ACC112 (cell line): ENCODE data around the gene LTC4S.

Source experiments
- H2AFZ ChIP-seq: fragments of 200-600 bp; sonication (generic); one replicate; pipeline ENCODE4 v1.6.0; 2017; ENCODE audit warnings: antibody characterized with exemption, low read length; ENCODE audit not compliant: unreplicated experiment
- H3K27ac ChIP-seq: fragments of 200-600 bp; sonication (generic); 2 replicates; pipeline ENCODE4 v1.5.1; 2014; ENCODE audit warnings: low read depth, mild to moderate bottlenecking, antibody characterized with exemption, low read length, moderate library complexity
- H3K27me3 ChIP-seq: fragments of 200-600 bp; sonication (generic); 2 replicates; pipeline ENCODE4 v1.6.1; 2014; ENCODE audit warnings: mild to moderate bottlenecking, antibody characterized with exemption, low read length, moderate library complexity, mixed read lengths; ENCODE audit not compliant: insufficient read depth
- H3K36me3 ChIP-seq: fragments of 200-600 bp; sonication (generic); 2 replicates; pipeline ENCODE4 v1.6.1; 2016; ENCODE audit warnings: mild to moderate bottlenecking, antibody characterized with exemption, low read length, moderate library complexity, mixed read lengths; ENCODE audit not compliant: insufficient read depth
- H3K4me1 ChIP-seq: fragments of 200-600 bp; sonication (generic); one replicate; pipeline ENCODE4 v1.6.1; 2016; ENCODE audit warnings: low read length, mixed read lengths; ENCODE audit not compliant: insufficient read depth, unreplicated experiment, control insufficient read depth
- H3K4me3 ChIP-seq: fragments of 200-600 bp; sonication (generic); 2 replicates; pipeline ENCODE4 v1.5.1; 2014; ENCODE audit warnings: mild to moderate bottlenecking, low read depth, low read length
- H3K79me2 ChIP-seq: fragments of 200-600 bp; sonication (generic); one replicate; pipeline ENCODE4 v1.6.0; 2016; ENCODE audit warnings: low read length; ENCODE audit not compliant: control insufficient read depth, unreplicated experiment, insufficient read depth

LTC4S gene

GRCh38 chr5:179769796-179770195 is 24.0 kb upstream of the LTC4S start:
- Histone ChIP-seq H3K4me1 (peaks cover 21% of the 10 kb centered on the region), H2AFZ (no peak overlapping the region), H3K79me2 (peaks cover 30% of the 10 kb centered on the region), H3K36me3 (peaks cover 25% of the 10 kb centered on the region; the same call in 1 of the 2 replicates), H3K27me3 (no peaks in the 10 kb centered on the region), H3K27ac (no peak overlapping the region), H3K4me3 (no peak overlapping the region)

GRCh38 chr5:179771311-179771895 is 22.4 kb upstream of the LTC4S start:
- Histone ChIP-seq H3K4me3 (no peak overlapping the region), H3K27ac (no peak overlapping the region), H3K27me3 (no peaks in the 10 kb centered on the region), H3K36me3 (peaks cover 32% of the 10 kb centered on the region; the same call in 1 of the 2 replicates), H3K4me1 (peaks cover 6% of the 10 kb centered on the region), H2AFZ (no peak overlapping the region), H3K79me2 (peaks cover 23% of the 10 kb centered on the region)

DNA sequence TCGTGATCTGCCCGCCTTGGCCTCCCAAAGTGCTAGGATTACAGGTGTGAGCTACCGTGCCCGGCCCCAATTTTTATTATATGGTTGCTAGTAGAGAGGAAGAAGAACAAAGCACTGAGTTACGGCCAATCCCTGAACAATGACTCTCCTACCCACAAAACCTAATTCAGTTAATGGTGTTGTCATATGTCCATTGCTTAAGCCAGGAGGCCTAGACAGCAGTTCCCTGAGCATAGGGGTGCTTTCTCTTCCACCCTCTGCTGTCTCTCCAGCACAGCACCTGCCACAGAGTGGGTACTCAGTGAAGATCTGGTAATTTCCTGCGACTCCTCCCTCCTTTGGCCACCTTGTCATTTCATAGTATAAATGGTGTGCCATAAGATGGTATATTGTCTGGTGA is 21.4 kb upstream of the LTC4S start:
- Histone ChIP-seq H3K27me3 (no peaks in the 10 kb centered on the region), H2AFZ (no peak overlapping the region), H3K79me2 (peaks cover 14% of the 10 kb centered on the region), H3K4me3 (no peak overlapping the region), H3K36me3 (peaks cover 34% of the 10 kb centered on the region; the same call in 1 of the 2 replicates), H3K27ac (no peak overlapping the region), H3K4me1 (no peaks in the 10 kb centered on the region)

GRCh38 chr5:179773686-179774040 is 20.1 kb upstream of the LTC4S start:
- no peaks in the 10 kb centered on the region for H3K4me1 ChIP-seq

GRCh38 chr5:179774442-179774841 is 19.3 kb upstream of the LTC4S start:
- H3K27me3 ChIP-seq: no peaks in the 10 kb centered on the region
- H3K27ac ChIP-seq: no peak overlapping the region
- no peak overlapping the region for H2AFZ ChIP-seq
- H3K4me3 ChIP-seq: no peak overlapping the region
- H3K4me1 ChIP-seq: no peaks in the 10 kb centered on the region
- no peaks in the 10 kb centered on the region for H3K79me2 ChIP-seq
- peaks cover 38% of the 10 kb centered on the region; the same call in 1 of the 2 replicates for H3K36me3 ChIP-seq

More at GRCh38 chr5:179773686-179774040, 20.1 kb upstream of the LTC4S start:
- Histone ChIP-seq H3K36me3 (peaks cover 38% of the 10 kb centered on the region; the same call in 1 of the 2 replicates), H2AFZ (no peak overlapping the region), H3K27me3 (no peaks in the 10 kb centered on the region), H3K4me3 (no peak overlapping the region), H3K79me2 (peaks cover 7% of the 10 kb centered on the region), H3K27ac (no peak overlapping the region)

DNA sequence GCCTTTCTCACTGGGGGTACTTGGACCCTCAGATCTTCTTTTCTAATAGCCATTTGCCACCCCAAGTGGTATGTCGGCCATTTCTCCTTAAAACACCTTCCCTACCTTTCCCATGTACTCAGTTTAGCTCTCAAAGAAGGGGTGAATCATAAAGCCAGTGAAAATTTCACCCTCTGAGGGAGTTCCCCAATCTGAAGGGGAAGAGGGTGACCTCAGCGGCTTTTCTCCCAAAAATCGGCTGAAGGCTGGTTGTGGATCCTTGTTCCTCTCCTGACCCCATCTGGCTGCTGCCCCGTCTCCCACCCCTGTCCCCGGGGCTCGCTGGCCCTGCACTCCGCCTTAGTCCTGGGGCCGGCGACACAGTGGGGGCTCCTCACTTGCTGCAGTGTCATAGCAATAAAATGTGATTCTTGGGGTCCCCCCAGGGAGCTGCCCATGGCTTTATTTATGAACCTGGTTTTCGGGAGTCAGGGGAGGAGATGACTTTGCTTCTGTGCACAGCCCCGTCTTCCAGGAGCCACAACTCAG is 17.3 kb upstream of the LTC4S start:
- Histone ChIP-seq H3K4me1 (no peaks in the 10 kb centered on the region), H3K4me3 (no peak overlapping the region), H3K27ac (no peak overlapping the region), H3K79me2 (no peaks in the 10 kb centered on the region), H2AFZ (no peak overlapping the region), H3K36me3 (peaks cover 26% of the 10 kb centered on the region; the same call in 1 of the 2 replicates), H3K27me3 (no peaks in the 10 kb centered on the region)

DNA sequence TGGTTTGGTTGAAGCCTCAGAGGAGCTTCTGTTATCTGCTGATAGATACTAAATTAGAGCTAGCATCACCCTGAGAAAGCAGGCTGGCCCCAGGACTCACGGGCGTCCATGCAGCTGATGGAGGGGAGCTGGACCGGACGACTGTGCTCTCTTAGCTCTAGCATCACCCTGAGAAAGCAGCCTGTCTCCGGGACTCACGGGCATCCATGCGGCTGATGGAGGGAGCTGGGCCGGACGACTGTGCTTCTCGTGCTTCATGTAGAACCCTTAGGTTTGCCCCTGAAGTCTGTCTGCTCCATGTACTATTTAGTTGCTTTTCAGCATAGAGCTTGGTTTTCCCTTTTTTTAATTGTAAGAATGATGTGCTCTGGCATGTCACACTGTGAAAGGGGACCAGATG is 16.3 kb upstream of the LTC4S start:
- no peak overlapping the region for H3K4me3 ChIP-seq
- no peaks in the 10 kb centered on the region for H3K27me3 ChIP-seq
- H3K79me2 ChIP-seq: no peaks in the 10 kb centered on the region
- H3K27ac ChIP-seq: no peak overlapping the region
- no peaks in the 10 kb centered on the region for H3K4me1 ChIP-seq
- no peak overlapping the region for H2AFZ ChIP-seq
- H3K36me3 ChIP-seq: peaks cover 18% of the 10 kb centered on the region; the same call in 1 of the 2 replicates

GRCh38 chr5:179777909-179778308 is 15.9 kb upstream of the LTC4S start:
- Histone ChIP-seq H3K36me3 (peaks cover 18% of the 10 kb centered on the region; the same call in 1 of the 2 replicates), H3K4me1 (no peaks in the 10 kb centered on the region), H3K79me2 (no peaks in the 10 kb centered on the region)

GRCh38 chr5:179778591-179778990 is 15.2 kb upstream of the LTC4S start:
- H3K4me3 ChIP-seq: no peak overlapping the region
- H2AFZ ChIP-seq: no peak overlapping the region
- H3K4me1 ChIP-seq: no peaks in the 10 kb centered on the region
- H3K27me3 ChIP-seq: no peaks in the 10 kb centered on the region
- peaks cover 18% of the 10 kb centered on the region; the same call in 1 of the 2 replicates for H3K36me3 ChIP-seq
- no peak overlapping the region for H3K27ac ChIP-seq
- H3K79me2 ChIP-seq: no peaks in the 10 kb centered on the region

More at GRCh38 chr5:179777909-179778308, 15.9 kb upstream of the LTC4S start:
- H3K27ac ChIP-seq: no peak overlapping the region
- H3K27me3 ChIP-seq: no peaks in the 10 kb centered on the region
- H2AFZ ChIP-seq: no peak overlapping the region
- H3K4me3 ChIP-seq: no peak overlapping the region

- no peaks in the 10 kb centered on the region for H3K4me1 ChIP-seq
- H3K79me2 ChIP-seq: no peaks in the 10 kb centered on the region
- H3K36me3 ChIP-seq: peaks cover 13% of the 10 kb centered on the region; the same call in 1 of the 2 replicates
- H2AFZ ChIP-seq: no peak overlapping the region
- no peak overlapping the region for H3K4me3 ChIP-seq
- no peaks in the 10 kb centered on the region for H3K27me3 ChIP-seq
- no peak overlapping the region for H3K27ac ChIP-seq
Observed at GRCh38 chr5:179779826-179780225, 14.0 kb upstream of the LTC4S start.

GRCh38 chr5:179780362-179780761 is 13.4 kb upstream of the LTC4S start:
- Histone ChIP-seq H3K4me1 (no peaks in the 10 kb centered on the region), H3K4me3 (no peak overlapping the region), H3K27me3 (no peaks in the 10 kb centered on the region), H3K36me3 (peaks cover 13% of the 10 kb centered on the region; the same call in 1 of the 2 replicates), H3K27ac (no peak overlapping the region), H2AFZ (no peak overlapping the region), H3K79me2 (no peaks in the 10 kb centered on the region)
